OCI-LY3 (cell line): ENCODE data around the gene RP2.

Experiments
- H2AFZ ChIP-seq: fragments of 200-600, 300-600 bp; shearing (Covaris generic); 2 replicates; pipeline ENCODE4 v1.6.0; 2014; ENCODE audit warnings: antibody characterized with exemption, low read depth, low read length
- H3K27ac ChIP-seq: fragments of 200-600, 300-600 bp; sonication (generic); 2 replicates; pipeline ENCODE4 v1.5.1; 2014; ENCODE audit warnings: mild to moderate bottlenecking, low read length, moderate library complexity, mixed read lengths
- H3K27me3 ChIP-seq: fragments of 200-600, 300-600 bp; sonication (generic); 2 replicates; pipeline ENCODE4 v1.6.1; 2014; ENCODE audit warnings: low read depth, low read length, mixed read lengths
- H3K36me3 ChIP-seq: fragments of 200-600, 300-600 bp; sonication (generic); replicated peaks from 2 replicates; pipeline ENCODE3; 2014; ENCODE audit warnings: low read depth, low read length, mixed read lengths
- H3K4me1 ChIP-seq: fragments of 300-600, 200-600 bp; sonication (generic); 2 replicates; pipeline ENCODE4 v1.6.1; 2014; ENCODE audit warnings: low read length, mixed read lengths
- H3K4me2 ChIP-seq: fragments of 200-600, 300-600 bp; sonication (generic); 2 replicates; pipeline ENCODE4 v1.6.1; 2014; ENCODE audit warnings: low read length, mixed read lengths
- H3K4me3 ChIP-seq: fragments of 300-600, 200-600 bp; sonication (generic); 2 replicates; pipeline ENCODE4 v1.5.1; 2014; ENCODE audit warnings: antibody characterized with exemption, mild to moderate bottlenecking, low read length, moderate library complexity
- H3K79me2 ChIP-seq: fragments of 300-600, 200-600 bp; shearing (Covaris generic); 2 replicates; pipeline ENCODE4 v1.6.1; 2014; ENCODE audit warnings: mild to moderate bottlenecking, low read length, mixed read lengths
- H3K9ac ChIP-seq: fragments of 300-600, 200-600 bp; shearing (Covaris generic); 2 replicates; pipeline ENCODE4 v1.6.0; 2014; ENCODE audit warnings: mild to moderate bottlenecking, low read length, moderate library complexity
- H3K9me3 ChIP-seq: fragments of 200-600, 300-600 bp; shearing (Covaris generic); 2 replicates; pipeline ENCODE4 v1.6.1; 2014; ENCODE audit warnings: low read length, mixed read lengths; ENCODE audit not compliant: insufficient read depth
- H4K20me1 ChIP-seq: fragments of 200-600, 300-600 bp; sonication (generic); 2 replicates; pipeline ENCODE4 v1.6.1; 2016; ENCODE audit warnings: low read length, mixed read lengths; ENCODE audit not compliant: insufficient read depth
- CTCF ChIP-seq: fragments of 200-600, 300-600 bp; sonication (generic); IDR thresholded peaks from 2 replicates; pipeline ENCODE4 v1.5.1; 2014; ENCODE audit warnings: antibody characterized with exemption, low read length, low read depth
- EZH2phosphoT487 ChIP-seq: fragments of 200-600 bp; shearing (Covaris generic); IDR thresholded peaks from 2 replicates; pipeline ENCODE4 v1.6.1; 2018; ENCODE audit warnings: antibody characterized with exemption, mixed run types, low read depth

Gene RP2

GRCh38 chrX:46866726-46867125, 29.9 kb downstream of the RP2 start:
- H3K4me2 ChIP-seq: no peak overlapping the region
- no peaks in the 10 kb centered on the region; the same call in 1 of the 2 replicates for H3K79me2 ChIP-seq
- TF ChIP-seq EZH2phosphoT487 (no peak), CTCF (no peak)
- H3K36me3 ChIP-seq: peaks cover 5% of the 10 kb centered on the region
- no peaks in the 10 kb centered on the region for H3K27me3 ChIP-seq
- no peak overlapping the region for H2AFZ ChIP-seq
- no peak overlapping the region for H3K27ac ChIP-seq
- H4K20me1 ChIP-seq: no peaks in the 10 kb centered on the region
- H3K4me3 ChIP-seq: no peak overlapping the region
- no peaks in the 10 kb centered on the region for H3K4me1 ChIP-seq
- H3K9me3 ChIP-seq: no peaks in the 10 kb centered on the region
- no peak overlapping the region for H3K9ac ChIP-seq

- no peaks in the 10 kb centered on the region for H3K4me1 ChIP-seq
- H3K4me3 ChIP-seq: no peak overlapping the region
- no peak for TF ChIP-seq EZH2phosphoT487
- TF ChIP-seq CTCF: no peak
- H3K79me2 ChIP-seq: no peaks in the 10 kb centered on the region; the same call in 1 of the 2 replicates
- no peaks in the 10 kb centered on the region for H3K9me3 ChIP-seq
- H3K36me3 ChIP-seq: no peaks in the 10 kb centered on the region
- no peak overlapping the region for H3K27ac ChIP-seq
- no peak overlapping the region for H3K4me2 ChIP-seq
- H4K20me1 ChIP-seq: no peaks in the 10 kb centered on the region
- H2AFZ ChIP-seq: no peak overlapping the region
- H3K27me3 ChIP-seq: no peaks in the 10 kb centered on the region
- H3K9ac ChIP-seq: no peak overlapping the region
These were observed 36.9 kb downstream of the RP2 start for GRCh38 chrX:46873746-46874145.

GRCh38 chrX:46876901-46877300, 40.1 kb downstream of the RP2 start:
- TF ChIP-seq CTCF (no peak), EZH2phosphoT487 (no peak)
- Histone ChIP-seq H3K9me3 (no peaks in the 10 kb centered on the region), H3K4me1 (no peaks in the 10 kb centered on the region), H3K36me3 (peaks cover 4% of the 10 kb centered on the region), H4K20me1 (no peaks in the 10 kb centered on the region), H3K4me3 (no peak overlapping the region), H2AFZ (no peak overlapping the region), H3K27ac (no peak overlapping the region), H3K9ac (no peak overlapping the region), H3K4me2 (no peak overlapping the region), H3K27me3 (no peaks in the 10 kb centered on the region), H3K79me2 (no peaks in the 10 kb centered on the region)

GRCh38 chrX:46882266-46882665, 45.4 kb downstream of the RP2 start:
- Histone ChIP-seq H4K20me1 (no peaks in the 10 kb centered on the region), H3K4me1 (no peaks in the 10 kb centered on the region), H2AFZ (no peak overlapping the region), H3K36me3 (peaks cover 4% of the 10 kb centered on the region), H3K4me2 (no peak overlapping the region), H3K4me3 (no peak overlapping the region), H3K9ac (no peak overlapping the region), H3K27me3 (no peaks in the 10 kb centered on the region), H3K79me2 (no peaks in the 10 kb centered on the region), H3K9me3 (no peaks in the 10 kb centered on the region), H3K27ac (no peak overlapping the region)
- TF ChIP-seq CTCF: no peak
- TF ChIP-seq EZH2phosphoT487: no peak
